Testis (tissue), 3 donors: ENCODE data around the gene MIX23. TPM values are rescaled to one million over a fixed set of nuclear protein-coding genes. Genes with fewer than 3 reads are reported as not detected.

Experiments
- DNase-seq: peaks from one replicate; pipeline ENCODE4 v3.0.0-alpha.2; 2019
- H3K27ac ChIP-seq, 2 donors: fragments of 200-600 bp; sonication (generic); one replicate each; pipeline ENCODE4 v1.5.1; 2019
- H3K27me3 ChIP-seq: fragments of 200-600 bp; sonication (generic); one replicate; pipeline ENCODE4 v1.5.1; 2019
- H3K36me3 ChIP-seq: fragments of 200-600 bp; sonication (generic); one replicate; pipeline ENCODE4 v1.5.1; 2017; ENCODE audit warnings: low read depth; ENCODE audit errors: missing control alignments
- H3K4me1 ChIP-seq: fragments of 200-600 bp; sonication (generic); one replicate; pipeline ENCODE4 v1.5.1; 2019
- H3K4me3 ChIP-seq, 2 donors: fragments of 200-600 bp; sonication (generic); one replicate each; pipeline ENCODE4 v1.5.1; 2017 to 2019
- H3K9me3 ChIP-seq: fragments of 200-600 bp; sonication (generic); one replicate; pipeline ENCODE4 v1.5.1; 2017
- CTCF ChIP-seq, 3 experiments: fragments of 450-650 bp in 2 of 3; fragments of 200-600 bp in 1 of 3; sonication (generic) in 1 of 3; IDR thresholded peaks; one replicate each; pipeline ENCODE4 v1.5.1; 2016 to 2019; ENCODE audit warnings: antibody characterized with exemption in 3 of 3, mild to moderate bottlenecking in 2 of 3, moderate library complexity in 1 of 3
- POLR2A ChIP-seq: fragments of 450-650 bp; IDR thresholded peaks from one replicate; pipeline ENCODE4 v1.6.1; 2017; ENCODE audit warnings: antibody characterized with exemption, mild to moderate bottlenecking, moderate library complexity
- WGBS, 2 donors: methylation state at CpG; one replicate each; pipeline ENCODE4 v1.1.5; 2018; 5-methylcytosine and 5-hydroxymethylcytosine counted together
- intact Hi-C: fragments of 100-400 bp; cut with DNase I; formaldehyde crosslinking; loops from one replicate; pipeline ENCODE4 v1.15.1; 2023; ENCODE audit warnings: low total_unique reads
- polyA plus RNA-seq: library from polyadenylated mRNA; stranded (reverse); fragments of 350-450 nt; fragmentation: Illumina TruSeq; extraction: RNeasy Lipid Tissue Mini Kit (QIAGEN cat#74804); gene quantifications from one replicate; pipeline ENCODE4 v1.2.3, GENCODE V29; 2014; ENCODE audit warnings: low read depth, low replicate concordance; ENCODE audit not compliant: insufficient read depth
- total RNA-seq, 2 donors: library from RNA; depleted of rRNA; stranded (reverse); fragments of >200 nt; gene quantifications; one replicate each; pipeline ENCODE4 v1.2.3, GENCODE V29; 2016

Gene MIX23
- total and polyA plus RNA-seq, 3 donors from 2014 or later, result 19.3 to 21.0 (median 19.9) TPM

- no peak overlapping the region for H3K4me3 ChIP-seq
- 68 to 76% methylated on average over 4 of the region's 4 CpGs for WGBS, 2 donors
- H3K4me1 ChIP-seq, result no peaks in the 10 kb centered on the region
- intact Hi-C loops, result no loop called here
- H3K27ac ChIP-seq, result no peak overlapping the region
- TF ChIP-seq CTCF (IDR thresholded peaks at IDR 0.05) (no peak), POLR2A (no peak)
- no peaks in the 10 kb centered on the region for H3K36me3 ChIP-seq
- DNase-seq, result no peak
- no peaks in the 10 kb centered on the region for H3K9me3 ChIP-seq
- no peaks in the 10 kb centered on the region for H3K27me3 ChIP-seq
These were observed 51.1 kb downstream of the MIX23 start for GRCh38 chr3:122331886-122332285.

GRCh38 chr3:122325769-122326168, 57.3 kb downstream of the MIX23 start:
- TF ChIP-seq CTCF (IDR thresholded peaks at IDR 0.05) (no peak), POLR2A (no peak)
- Histone ChIP-seq H3K27me3 (no peaks in the 10 kb centered on the region), H3K4me1 (no peaks in the 10 kb centered on the region), H3K36me3 (no peaks in the 10 kb centered on the region), H3K27ac (no peak overlapping the region), H3K4me3 (no peak overlapping the region), H3K9me3 (no peaks in the 10 kb centered on the region)
- 92 to 93% methylated on average over 3 of the region's 3 CpGs for WGBS, 2 donors
- DNase-seq, result no peak
- intact Hi-C loops, result no loop called here

GRCh38 chr3:122324871-122325323, 58.1 kb downstream of the MIX23 start, which contains the start of gene CSTA:
TSS of gene CSTA (plus strand) at chr3:122325248. CDS start at chr3:122325293, 45 bp downstream.
- no peak for DNase-seq
- 69% methylated on average over 6 of the region's 6 CpGs for WGBS, 2 donors
- intact Hi-C loops, result no loop called here
- H3K4me3 ChIP-seq, result no peak within 1 kb of the TSS
- no peaks in the 10 kb centered on the region for H3K4me1 ChIP-seq
- TF ChIP-seq POLR2A, result no peak
- H3K27me3 ChIP-seq, result no peaks in the 10 kb centered on the region
- H3K27ac ChIP-seq, result no peak within 1 kb of the TSS
- H3K36me3 ChIP-seq, result no peaks in the 10 kb centered on the region
- no peaks in the 10 kb centered on the region for H3K9me3 ChIP-seq

- no peak for DNase-seq
- 80 to 85% methylated on average over 5 of the region's 5 CpGs for WGBS, 2 donors
- Histone ChIP-seq H3K27ac (no peak overlapping the region), H3K9me3 (no peaks in the 10 kb centered on the region), H3K27me3 (no peaks in the 10 kb centered on the region), H3K4me3 (no peak overlapping the region), H3K4me1 (no peaks in the 10 kb centered on the region), H3K36me3 (no peaks in the 10 kb centered on the region)
- intact Hi-C loops, result no loop called here
- TF ChIP-seq POLR2A (no peak), CTCF (IDR thresholded peaks at IDR 0.05) (no peak)
These were observed 60.6 kb downstream of the MIX23 start for GRCh38 chr3:122322095-122323075.

- H3K36me3 ChIP-seq, result no peaks in the 10 kb centered on the region
- H3K27ac ChIP-seq, result no peak overlapping the region
- 88 to 93% methylated on average over 2 of the region's 2 CpGs for WGBS, 2 donors
- no peaks in the 10 kb centered on the region for H3K27me3 ChIP-seq
- H3K4me3 ChIP-seq, result no peak overlapping the region
- no peak for TF ChIP-seq POLR2A
- no peak for TF ChIP-seq CTCF (IDR thresholded peaks at IDR 0.05)
- intact Hi-C loops, result no loop called here
- H3K4me1 ChIP-seq, result no peaks in the 10 kb centered on the region
- H3K9me3 ChIP-seq, result no peaks in the 10 kb centered on the region
- no peak for DNase-seq
These were observed 64.4 kb downstream of the MIX23 start for GRCh38 chr3:122318620-122319019.
